Liver (tissue), 3 donors: ENCODE measurements around the gene GALNT6.

Experiments used
- CTCF ChIP-seq: fragments of 150-350 bp; IDR thresholded peaks from 2 replicates; pipeline ENCODE4 v1.5.1; 2017; ENCODE audit warnings: improper control_type of control experiment, low read depth, low read length; ENCODE audit not compliant: missing input control
- EGR1 ChIP-seq, 2 donors: IDR thresholded peaks; 2 replicates each; pipeline ENCODE4 v1.6.1; 2016 to 2018; ENCODE audit warnings: antibody characterized with exemption in 2 of 2, low read depth in 2 of 2
- FOXA1 ChIP-seq: IDR thresholded peaks from 2 replicates; pipeline ENCODE4 v1.6.1; 2016; ENCODE audit warnings: antibody characterized with exemption
- GABPA ChIP-seq, 2 donors: IDR thresholded peaks in 1 of 2; conservative IDR thresholded peaks in 1 of 2; 2 replicates each; pipeline ENCODE4 v1.6.1; 2016; ENCODE audit warnings: antibody characterized with exemption in 2 of 2, mild to moderate bottlenecking in 1 of 2, moderate library complexity in 1 of 2
- RAD21 ChIP-seq, 2 donors: IDR thresholded peaks; 2 replicates each; pipeline ENCODE4 v1.6.1; 2016; ENCODE audit warnings: antibody characterized with exemption in 2 of 2, mild to moderate bottlenecking in 2 of 2
- SP1 ChIP-seq: IDR thresholded peaks from 2 replicates; pipeline ENCODE4 v1.6.1; 2018; ENCODE audit warnings: antibody characterized with exemption, mild to moderate bottlenecking
- TAF1 ChIP-seq: conservative IDR thresholded peaks from 2 replicates; pipeline ENCODE4 v1.6.1; 2016; ENCODE audit warnings: antibody characterized with exemption, mild to moderate bottlenecking
- YY1 ChIP-seq: IDR thresholded peaks from 2 replicates; pipeline ENCODE4 v1.6.1; 2016; ENCODE audit warnings: antibody characterized with exemption, mild to moderate bottlenecking
- TF ChIP-seq, protein P1 (sequence below): IDR thresholded peaks from 2 replicates; pipeline ENCODE4 v1.6.1; 2016; ENCODE audit warnings: antibody characterized with exemption, mild to moderate bottlenecking
- donor health status: healthy.
- donor health status: healthy.

DNA sequence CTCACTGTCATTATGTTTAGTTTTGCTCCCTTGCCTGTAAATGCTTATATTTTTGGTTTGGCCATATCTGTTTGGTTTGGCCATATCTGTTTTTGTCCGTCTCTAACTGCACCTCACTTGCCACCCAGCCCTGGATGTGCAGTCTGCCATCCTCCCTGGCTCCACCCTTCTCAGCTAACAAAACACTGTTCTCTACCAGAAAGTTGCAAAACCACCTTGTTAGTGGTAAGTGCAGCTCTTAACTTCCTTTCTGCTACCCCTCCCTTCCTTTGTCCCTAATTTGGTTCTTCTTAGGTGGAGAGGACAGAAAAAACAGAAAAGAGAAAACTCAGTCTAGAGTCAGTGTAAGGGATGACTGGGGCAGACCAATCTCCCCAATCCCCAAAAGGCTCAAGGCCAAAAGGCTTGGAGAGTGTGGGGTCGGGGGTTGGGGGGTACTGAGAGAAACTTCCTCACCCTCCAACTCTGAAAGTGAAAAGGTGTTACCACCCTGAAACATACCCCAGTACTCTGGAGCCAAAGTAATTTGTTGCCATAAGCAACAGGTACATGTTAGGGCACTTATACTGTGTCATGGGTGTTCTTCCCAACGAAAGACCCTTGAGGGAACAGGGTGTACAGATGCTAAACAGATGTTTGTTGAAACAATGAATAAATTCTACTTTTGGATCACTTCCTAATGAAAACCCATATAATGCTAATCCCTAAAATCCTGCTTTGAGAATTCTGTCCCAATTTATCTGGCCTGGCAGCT is 72.2 kb downstream of the GALNT6 start:
- TF ChIP-seq, protein P1, sequence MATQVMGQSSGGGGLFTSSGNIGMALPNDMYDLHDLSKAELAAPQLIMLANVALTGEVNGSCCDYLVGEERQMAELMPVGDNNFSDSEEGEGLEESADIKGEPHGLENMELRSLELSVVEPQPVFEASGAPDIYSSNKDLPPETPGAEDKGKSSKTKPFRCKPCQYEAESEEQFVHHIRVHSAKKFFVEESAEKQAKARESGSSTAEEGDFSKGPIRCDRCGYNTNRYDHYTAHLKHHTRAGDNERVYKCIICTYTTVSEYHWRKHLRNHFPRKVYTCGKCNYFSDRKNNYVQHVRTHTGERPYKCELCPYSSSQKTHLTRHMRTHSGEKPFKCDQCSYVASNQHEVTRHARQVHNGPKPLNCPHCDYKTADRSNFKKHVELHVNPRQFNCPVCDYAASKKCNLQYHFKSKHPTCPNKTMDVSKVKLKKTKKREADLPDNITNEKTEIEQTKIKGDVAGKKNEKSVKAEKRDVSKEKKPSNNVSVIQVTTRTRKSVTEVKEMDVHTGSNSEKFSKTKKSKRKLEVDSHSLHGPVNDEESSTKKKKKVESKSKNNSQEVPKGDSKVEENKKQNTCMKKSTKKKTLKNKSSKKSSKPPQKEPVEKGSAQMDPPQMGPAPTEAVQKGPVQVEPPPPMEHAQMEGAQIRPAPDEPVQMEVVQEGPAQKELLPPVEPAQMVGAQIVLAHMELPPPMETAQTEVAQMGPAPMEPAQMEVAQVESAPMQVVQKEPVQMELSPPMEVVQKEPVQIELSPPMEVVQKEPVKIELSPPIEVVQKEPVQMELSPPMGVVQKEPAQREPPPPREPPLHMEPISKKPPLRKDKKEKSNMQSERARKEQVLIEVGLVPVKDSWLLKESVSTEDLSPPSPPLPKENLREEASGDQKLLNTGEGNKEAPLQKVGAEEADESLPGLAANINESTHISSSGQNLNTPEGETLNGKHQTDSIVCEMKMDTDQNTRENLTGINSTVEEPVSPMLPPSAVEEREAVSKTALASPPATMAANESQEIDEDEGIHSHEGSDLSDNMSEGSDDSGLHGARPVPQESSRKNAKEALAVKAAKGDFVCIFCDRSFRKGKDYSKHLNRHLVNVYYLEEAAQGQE = no peak
- TF ChIP-seq SP1 = no peak
- TF ChIP-seq RAD21 (IDR thresholded peaks at IDR 0.05) = no peak
- no peak for TF ChIP-seq CTCF
- no peak for TF ChIP-seq FOXA1
- TF ChIP-seq EGR1 (IDR thresholded peaks at IDR 0.05; ENCODE audit: low read depth in 2 of 2) = no peak
- TF ChIP-seq YY1 = no peak
- no peak for TF ChIP-seq TAF1
- no peak for TF ChIP-seq GABPA (IDR thresholded peaks at IDR 0.05 in 1 of 2, conservative IDR thresholded peaks at IDR 0.05 in 1 of 2)
